ENCODE results near the gene EIF1AX.
"Not testable (repeated sequence)": the region's sequence is repeated elsewhere in the genome, so short reads cannot be mapped to it uniquely, and the experiment has no call there.

Gene EIF1AX

GRCh38 chrX:20126833-20127232, 14.8 kb downstream of the EIF1AX start:
- not testable (repeated sequence) for DNase-seq

DNA sequence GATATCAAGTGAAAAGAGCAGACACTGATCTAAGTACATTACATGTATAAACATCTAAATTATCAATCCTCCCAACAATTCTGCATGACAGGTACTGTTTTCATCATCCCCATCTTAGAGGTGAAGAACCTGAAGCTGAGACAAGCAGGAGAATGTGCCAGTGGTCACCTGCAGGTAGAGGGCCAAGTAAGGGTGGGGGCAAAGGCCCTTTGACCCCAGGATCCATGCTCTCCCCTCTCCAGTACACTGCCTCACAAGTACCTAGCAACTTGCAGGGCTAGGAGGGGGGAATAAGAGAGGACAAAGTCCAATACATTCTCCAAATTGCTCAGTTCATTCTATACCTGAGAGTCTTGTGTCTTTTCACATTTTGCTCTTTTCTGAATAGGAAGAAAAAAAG, 16.7 kb downstream of the EIF1AX start:
- DNase-seq, result no peak

GRCh38 chrX:20118065-20118824, 23.4 kb downstream of the EIF1AX start:
- no peak for DNase-seq

- peak in 1 of 2 experiments; percentile 30 for DNase-seq
Measured at GRCh38 chrX:20116577-20117240, 24.9 kb downstream of the EIF1AX start, which contains the start of gene MAP7D2. Gene MAP7D2, minus strand, starts transcription at chrX:20116907. Its CDS starts 28 bp downstream, at chrX:20116879.

- peak; percentile 37 to 58 for DNase-seq
Measured at GRCh38 chrX:20116087-20116576, 25.5 kb downstream of the EIF1AX start.

GRCh38 chrX:20112022-20112774, 29.4 kb downstream of the EIF1AX start:
- DNase-seq, result no peak

DNA sequence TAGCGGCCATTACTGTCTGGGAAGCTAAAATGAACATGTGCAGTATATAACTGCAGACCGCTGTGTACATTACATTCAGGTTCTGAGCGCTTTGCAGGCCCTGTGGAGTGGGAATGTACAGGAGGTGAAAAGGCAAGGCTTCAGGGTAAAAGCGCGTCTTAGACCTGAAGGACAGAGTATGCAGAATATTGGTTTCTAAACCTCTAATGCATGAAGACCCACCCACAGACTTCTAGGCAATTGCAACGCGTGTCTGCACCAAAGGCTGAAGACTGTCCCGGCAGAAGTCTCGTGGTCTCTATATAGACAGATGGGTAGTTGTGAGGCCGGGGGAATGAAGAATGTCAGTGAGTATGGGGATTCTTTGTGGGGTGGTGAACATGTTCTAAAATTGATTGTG, 30.4 kb downstream of the EIF1AX start:
- no peak for DNase-seq

DNA sequence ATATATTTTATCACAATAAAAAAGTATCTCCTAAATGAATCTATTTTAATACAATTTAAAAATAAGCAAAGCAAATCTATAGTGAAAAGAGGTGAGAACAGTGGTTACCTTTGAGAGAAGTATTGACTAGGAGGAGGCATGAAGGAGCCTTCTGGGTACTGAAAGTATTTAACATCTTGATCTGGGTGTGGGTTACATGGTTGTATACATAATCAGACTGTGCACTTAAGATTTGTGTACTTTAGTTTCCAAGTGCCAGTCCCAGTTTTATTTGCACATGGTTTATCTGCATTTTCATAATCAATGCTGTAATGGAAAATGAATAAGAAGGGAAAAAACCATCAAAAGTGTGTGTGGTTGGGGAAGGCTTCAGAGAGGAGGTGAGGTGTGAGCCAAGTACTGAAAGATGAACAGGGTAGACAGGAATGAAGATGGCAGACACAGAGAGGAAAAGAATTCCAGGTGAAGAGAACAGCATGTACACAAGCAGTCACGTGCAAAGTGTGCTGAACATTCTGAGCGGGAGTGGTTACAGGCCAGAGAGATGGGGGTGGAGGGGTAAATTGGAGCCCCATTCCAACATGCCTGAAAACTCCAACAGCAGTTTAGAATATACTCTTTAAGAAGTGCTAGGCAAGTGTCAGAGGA, 39.6 kb downstream of the EIF1AX start:
- DNase-seq, result no peak

DNA sequence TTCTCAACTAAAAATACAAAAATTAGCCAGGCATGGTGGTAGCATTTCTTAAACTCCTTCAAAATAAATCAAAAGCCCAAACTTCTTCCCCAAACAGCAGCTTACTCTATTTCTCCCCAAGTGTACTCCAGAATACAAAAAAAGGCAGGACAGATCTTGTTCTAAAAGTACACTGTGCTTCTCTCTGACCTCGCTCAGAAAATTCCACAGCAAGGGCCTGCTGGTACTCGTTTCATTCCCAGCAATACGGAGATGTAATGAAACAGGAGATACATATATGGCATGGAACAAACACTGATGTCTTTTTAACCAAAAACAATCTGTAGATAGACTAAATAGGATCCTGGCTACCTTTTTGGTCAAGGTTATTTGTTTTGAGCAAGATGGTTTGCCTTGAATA, 50.1 kb downstream of the EIF1AX start:
- DNase-seq, result no peak

- DNase-seq, result no peak
Measured at GRCh38 chrX:20089845-20090244, 51.8 kb downstream of the EIF1AX start.

DNA sequence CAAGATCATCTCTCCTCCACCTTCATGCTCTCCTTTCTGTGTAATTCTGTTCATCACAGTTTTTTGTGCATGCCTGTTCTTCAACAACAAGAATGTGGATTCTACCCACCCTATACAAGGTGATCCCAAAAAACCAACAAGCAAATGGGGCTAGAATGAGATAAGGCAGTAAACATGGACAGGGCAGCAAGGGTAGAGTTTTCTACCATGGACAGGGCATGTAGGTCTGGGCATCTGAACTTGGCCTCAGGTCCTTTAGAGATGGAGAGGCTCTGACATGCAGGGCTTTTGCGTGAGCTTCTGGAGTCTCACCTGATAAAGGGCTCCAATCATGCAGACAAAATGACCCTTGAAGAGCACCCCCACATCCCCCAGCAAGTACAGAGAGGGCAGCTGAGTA, 61.4 kb downstream of the EIF1AX start:
- DNase-seq, result no peak

Data from NCI-H2081 (cell line).